ENCODE measurements around the gene FAM193B. TPM values are rescaled to one million over a fixed set of nuclear protein-coding genes. Genes with fewer than 3 reads are reported as not detected.
A peak's percentile ranks its signal among the peaks of the same experiment; 100 is the strongest.

The FAM193B gene
- total and polyA plus RNA-seq, 7 experiments from 2014 or later = 4.1 to 275 (median 157) TPM

- H3K4me3 ChIP-seq (ENCODE audit: low read length) = no peak overlapping the region
- CTCF ChIA-PET = interaction anchor here (1.0 kb wide), 1 partner anchor 9 kb away, joined by 6 read pairs; the partner anchor contains the start of gene TMED9
Measured at GRCh38 chr5:177601126-177601525, 46.8 kb upstream of the FAM193B start.

GRCh38 chr5:177600508-177601018 lies 46.2 kb upstream of the FAM193B start:
- Mint-ChIP-seq H3K4me1 (peaks cover 28 to 50% (median 33%) of the 10 kb centered on the region in 7 donors), H3K27me3 (no peaks in the 10 kb centered on the region), H3K36me3 (peaks cover 7 to 17% (median 8%) of the 10 kb centered on the region in 5 donors), H3K4me3 (peak overlapping the region; percentile 88 to 99 (median 96)), H3K9me3 (peaks cover 0 to 2% (median 0%) of the 10 kb centered on the region in 11 donors), H3K27ac (peak overlapping the region; percentile 86 to 96 (median 90))
- peaks cover 0 to 36% (median 4%) of the 10 kb centered on the region in 3 experiments for H3K36me3 ChIP-seq (ENCODE audit: control insufficient read depth in 2 of 3, insufficient read depth in 3 of 3, low read length in 3 of 3)
- DNase-seq (peak in 1 of 9 donors; percentile 13), ATAC-seq (no peak)
- ChIA-PET CTCF (interaction anchor here (1.0 kb wide), 1 partner anchor 8 kb away, joined by 6 read pairs; the partner anchor contains the start of gene TMED9), POLR2A (interaction anchor here (1.7 to 3.0 kb wide), 2 partner anchors 9 to 47 kb away, joined by 7 to 12 read pairs; partner anchors contain the start of gene TMED9)
- no peaks in the 10 kb centered on the region for H3K9me3 ChIP-seq (ENCODE audit: control insufficient read depth in 2 of 3, low read length in 3 of 3)
- intact Hi-C loops (cut with micrococcal nuclease) = loop anchor here (1.0 to 10.0 kb wide), 3 partner anchors 8 to 554 kb away; partner anchors contain the start of genes TMED9 (in 2 of the 2), FAM193B (in 1 of the 2) and NHP2 (in 1 of the 2)
- no peaks in the 10 kb centered on the region for H3K27me3 ChIP-seq (ENCODE audit: control insufficient read depth in 2 of 2, insufficient read depth in 2 of 2, low read length in 2 of 2)
- peaks cover 4 to 12% of the 10 kb centered on the region in 2 donors for H3K4me1 ChIP-seq (ENCODE audit: control insufficient read depth in 2 of 2, insufficient read depth in 2 of 2, low read length in 2 of 2)
- peak overlapping the region; percentile 78 for H3K27ac ChIP-seq (ENCODE audit: low read depth, low read length)
- H3K4me3 ChIP-seq (ENCODE audit: low read length) = peak overlapping the region; percentile 84

More at GRCh38 chr5:177601126-177601525, 46.8 kb upstream of the FAM193B start:
- no peaks in the 10 kb centered on the region for H3K27me3 Mint-ChIP-seq
- DNase-seq (no peak), ATAC-seq (no peak)
- peaks cover 0 to 2% (median 0%) of the 10 kb centered on the region in 11 donors for H3K9me3 Mint-ChIP-seq
- H3K9me3 ChIP-seq (ENCODE audit: control insufficient read depth in 2 of 3, low read length in 3 of 3) = no peaks in the 10 kb centered on the region
- peak overlapping the region; percentile 78 for H3K27ac ChIP-seq (ENCODE audit: low read depth, low read length)
- peak overlapping the region; percentile 86 to 96 (median 90) for H3K27ac Mint-ChIP-seq
- peaks cover 2 to 14% (median 4%) of the 10 kb centered on the region in 5 donors for H3K36me3 Mint-ChIP-seq
- H3K27me3 ChIP-seq (ENCODE audit: control insufficient read depth in 2 of 2, insufficient read depth in 2 of 2, low read length in 2 of 2) = no peaks in the 10 kb centered on the region
- H3K4me1 ChIP-seq (ENCODE audit: control insufficient read depth in 2 of 2, insufficient read depth in 2 of 2, low read length in 2 of 2) = peaks cover 4 to 12% of the 10 kb centered on the region in 2 donors
- peak overlapping the region; percentile 88 to 99 (median 96) for H3K4me3 Mint-ChIP-seq
- intact Hi-C loops (cut with micrococcal nuclease) = loop anchor here in 1 of 2 donors (10.0 kb wide), 1 partner anchor 554 kb away; the partner anchor contains the start of gene NHP2
- peaks cover 28 to 49% (median 38%) of the 10 kb centered on the region in 7 donors for H3K4me1 Mint-ChIP-seq
- H3K36me3 ChIP-seq (ENCODE audit: control insufficient read depth in 2 of 3, insufficient read depth in 3 of 3, low read length in 3 of 3) = peaks cover 0 to 36% (median 4%) of the 10 kb centered on the region in 3 experiments
- POLR2A ChIA-PET = interaction anchor here (1.7 to 3.0 kb wide), 2 partner anchors 9 to 48 kb away, joined by 7 to 12 read pairs; partner anchors contain the start of gene TMED9

- no peaks in the 10 kb centered on the region for H3K27me3 ChIP-seq (ENCODE audit: control insufficient read depth in 2 of 2, insufficient read depth in 2 of 2, low read length in 2 of 2)
- peaks cover 0 to 2% (median 0%) of the 10 kb centered on the region in 11 donors for H3K9me3 Mint-ChIP-seq
- H3K4me3 ChIP-seq (ENCODE audit: low read length) = peak within 1 kb of the TSS; percentile 92
- H3K36me3 ChIP-seq (ENCODE audit: control insufficient read depth in 2 of 3, insufficient read depth in 3 of 3, low read length in 3 of 3) = peaks cover 0 to 36% (median 4%) of the 10 kb centered on the region in 3 experiments
- H3K4me1 Mint-ChIP-seq = peaks cover 27 to 44% (median 32%) of the 10 kb centered on the region in 7 donors
- H3K9me3 ChIP-seq (ENCODE audit: control insufficient read depth in 2 of 3, low read length in 3 of 3) = no peaks in the 10 kb centered on the region
- no peaks in the 10 kb centered on the region for H3K27me3 Mint-ChIP-seq
- peaks cover 4 to 12% of the 10 kb centered on the region in 2 donors for H3K4me1 ChIP-seq (ENCODE audit: control insufficient read depth in 2 of 2, insufficient read depth in 2 of 2, low read length in 2 of 2)
- DNase-seq = peak; percentile 67 to 95 (median 84)
- H3K4me3 Mint-ChIP-seq = peak within 1 kb of the TSS; percentile 88 to 99 (median 96)
- H3K36me3 Mint-ChIP-seq = peaks cover 7 to 14% (median 8%) of the 10 kb centered on the region in 5 donors
- peak within 1 kb of the TSS; percentile 78 for H3K27ac ChIP-seq (ENCODE audit: low read depth, low read length)
- ATAC-seq = peak; percentile 97
- peak within 1 kb of the TSS; percentile 86 to 96 (median 90) for H3K27ac Mint-ChIP-seq
- ChIA-PET POLR2A (interaction anchor here (0.6 to 3.0 kb wide), 4 partner anchors 8 to 459 kb away, joined by 3 to 12 read pairs (median 5); partner anchors contain the start of gene TMED9), CTCF (interaction anchor here (1.0 kb wide), 1 partner anchor 8 kb away, joined by 6 read pairs; the partner anchor contains the start of gene TMED9)
- intact Hi-C loops (cut with micrococcal nuclease) = loop anchor here (1.0 to 10.0 kb wide), 4 partner anchors 8 to 955 kb away; partner anchors contain the start of genes TMED9 (in 2 of the 2), FAM193B (in 1 of the 2), NHP2 (in 1 of the 2) and TSPAN17 (in 1 of the 2)
Measured at GRCh38 chr5:177599731-177600507, 45.6 kb upstream of the FAM193B start, which contains the start of gene B4GALT7. TSS of gene B4GALT7 (plus strand) at chr5:177600132. CDS start at chr5:177600211, 79 bp downstream.

GRCh38 chr5:177598477-177598876 lies 44.1 kb upstream of the FAM193B start:
- H3K27me3 Mint-ChIP-seq = no peaks in the 10 kb centered on the region
- Histone ChIP-seq H3K4me3 (ENCODE audit: low read length) (no peak overlapping the region), H3K4me1 (ENCODE audit: control insufficient read depth in 2 of 2, insufficient read depth in 2 of 2, low read length in 2 of 2) (peaks cover 6 to 15% of the 10 kb centered on the region in 2 donors), H3K9me3 (ENCODE audit: control insufficient read depth in 2 of 3, low read length in 3 of 3) (no peaks in the 10 kb centered on the region), H3K36me3 (ENCODE audit: control insufficient read depth in 2 of 3, insufficient read depth in 3 of 3, low read length in 3 of 3) (peaks cover 9 to 38% (median 14%) of the 10 kb centered on the region in 3 experiments), H3K27me3 (ENCODE audit: control insufficient read depth in 2 of 2, insufficient read depth in 2 of 2, low read length in 2 of 2) (no peaks in the 10 kb centered on the region), H3K27ac (ENCODE audit: low read depth, low read length) (no peak overlapping the region)
- peak overlapping the region; percentile 76 to 99 (median 80) for H3K4me3 Mint-ChIP-seq
- ATAC-seq (no peak), DNase-seq (no peak)
- CTCF ChIA-PET = interaction anchor here (0.6 to 0.8 kb wide), 2 partner anchors 9 to 32 kb away, joined by 3 to 4 read pairs; no protein-coding TSS in a partner anchor
- H3K4me1 Mint-ChIP-seq = peaks cover 29 to 48% (median 36%) of the 10 kb centered on the region in 7 donors
- intact Hi-C loops (cut with micrococcal nuclease) = loop anchor here in 1 of 2 donors (10.0 kb wide), 1 partner anchor 954 kb away; the partner anchor contains the start of gene TSPAN17
- H3K9me3 Mint-ChIP-seq = peaks cover 0 to 2% (median 0%) of the 10 kb centered on the region in 11 donors
- POLR2A ChIA-PET = interaction anchor here (0.6 kb wide), 2 partner anchors 155 to 304 kb away, joined by 3 read pairs; no protein-coding TSS in a partner anchor
- H3K27ac Mint-ChIP-seq = peak overlapping the region in 6 of 9 donors; percentile 58 to 82 (median 68)
- peaks cover 12 to 24% (median 14%) of the 10 kb centered on the region in 5 donors for H3K36me3 Mint-ChIP-seq

GRCh38 chr5:177596775-177597238 lies 42.4 kb upstream of the FAM193B start:
- Mint-ChIP-seq H3K27me3 (no peaks in the 10 kb centered on the region), H3K36me3 (peaks cover 12 to 27% (median 21%) of the 10 kb centered on the region in 5 donors), H3K9me3 (peaks cover 0 to 2% (median 0%) of the 10 kb centered on the region in 11 donors), H3K4me3 (peak overlapping the region in 1 of 10 donors; percentile 41), H3K4me1 (peaks cover 31 to 56% (median 41%) of the 10 kb centered on the region in 7 donors), H3K27ac (no peak overlapping the region)
- no peak for DNase-seq
- Histone ChIP-seq H3K4me3 (ENCODE audit: low read length) (no peak overlapping the region), H3K27me3 (ENCODE audit: control insufficient read depth in 2 of 2, insufficient read depth in 2 of 2, low read length in 2 of 2) (no peaks in the 10 kb centered on the region), H3K27ac (ENCODE audit: low read depth, low read length) (no peak overlapping the region), H3K36me3 (ENCODE audit: control insufficient read depth in 2 of 3, insufficient read depth in 3 of 3, low read length in 3 of 3) (peaks cover 11 to 45% (median 16%) of the 10 kb centered on the region in 3 experiments), H3K9me3 (ENCODE audit: control insufficient read depth in 2 of 3, low read length in 3 of 3) (no peaks in the 10 kb centered on the region), H3K4me1 (ENCODE audit: control insufficient read depth in 2 of 2, insufficient read depth in 2 of 2, low read length in 2 of 2) (peaks cover 16 to 24% of the 10 kb centered on the region in 2 donors)
- POLR2A ChIA-PET = interaction anchor here (0.6 kb wide), 1 partner anchor 77 kb away, joined by 3 read pairs; no protein-coding TSS in a partner anchor
- CTCF ChIA-PET = no interaction called here
- intact Hi-C loops (cut with micrococcal nuclease) = loop anchor here in 1 of 2 donors (10.0 kb wide), 1 partner anchor 952 kb away; the partner anchor contains the start of gene TSPAN17
- no peak for ATAC-seq

All from naive thymus-derived CD4-positive, alpha-beta T cell (primary cell).